Islet precursor cell (in vitro differentiated cells): Measurements from ENCODE around the gene CAMSAP3.
A peak's percentile ranks its signal among the peaks of the same experiment; 100 is the strongest.
"Not testable (repeated sequence)": the region's sequence is repeated elsewhere in the genome, so short reads cannot be mapped to it uniquely, and the experiment has no call there.

Source experiments
- DNase-seq: peaks from one replicate; pipeline ENCODE4 v3.0.0-alpha.2; 2018

The CAMSAP3 gene

GRCh38 chr19:7632340-7633203 lies 36.9 kb downstream of the CAMSAP3 start:
- no peak for DNase-seq

- no peak for DNase-seq
These were observed 38.0 kb downstream of the CAMSAP3 start, which contains the start of gene PCP2 for GRCh38 chr19:7633698-7634097. Gene PCP2 (minus strand): TSS chr19:7633719. CDS start chr19:7633457, 262 bp downstream.

- no peak for DNase-seq
These were observed 40.0 kb downstream of the CAMSAP3 start for GRCh38 chr19:7635670-7636069.

GRCh38 chr19:7636317-7636690 lies 40.6 kb downstream of the CAMSAP3 start:
- no peak for DNase-seq

GRCh38 chr19:7636691-7637373 lies 41.2 kb downstream of the CAMSAP3 start, which contains the start of gene STXBP2:
Gene STXBP2 (plus strand): TSS chr19:7637110. CDS start chr19:7637150, 40 bp downstream.
- peak; percentile 91 for DNase-seq

- no peak for DNase-seq
These were observed 42.0 kb downstream of the CAMSAP3 start for GRCh38 chr19:7637374-7638256.

- no peak for DNase-seq
These were observed 43.3 kb downstream of the CAMSAP3 start for GRCh38 chr19:7638802-7639465.

GRCh38 chr19:7639863-7640348 lies 44.2 kb downstream of the CAMSAP3 start:
- DNase-seq: no peak

GRCh38 chr19:7640803-7641202 lies 45.1 kb downstream of the CAMSAP3 start:
- no peak for DNase-seq

- no peak for DNase-seq
These were observed 45.9 kb downstream of the CAMSAP3 start for GRCh38 chr19:7641290-7642276.

GRCh38 chr19:7642295-7643030 lies 46.8 kb downstream of the CAMSAP3 start:
- DNase-seq: no peak

- no peak for DNase-seq
These were observed 47.4 kb downstream of the CAMSAP3 start for GRCh38 chr19:7643031-7643415.

GRCh38 chr19:7643629-7644549 lies 48.2 kb downstream of the CAMSAP3 start:
- not testable (repeated sequence) for DNase-seq

GRCh38 chr19:7644550-7644877 lies 48.9 kb downstream of the CAMSAP3 start:
- DNase-seq: no peak

GRCh38 chr19:7645163-7645562 lies 49.5 kb downstream of the CAMSAP3 start:
- no peak for DNase-seq

- DNase-seq: no peak
These were observed 50.2 kb downstream of the CAMSAP3 start for GRCh38 chr19:7645656-7646425.

GRCh38 chr19:7646426-7646700 lies 50.7 kb downstream of the CAMSAP3 start:
- no peak for DNase-seq

GRCh38 chr19:7647156-7647555 lies 51.5 kb downstream of the CAMSAP3 start:
- no peak for DNase-seq
